Tibial nerve (tissue), 4 donors: ENCODE data around the gene RBMS3. TPM values are rescaled to one million over a fixed set of nuclear protein-coding genes. Genes with fewer than 3 reads are reported as not detected.
A peak's percentile ranks its signal among the peaks of the same experiment; 100 is the strongest.

Experiments
- DNase-seq, 2 donors: peaks; one replicate each; pipeline ENCODE4 v3.0.0-alpha.2; 2019; ENCODE audit warnings: low spot score in 2 of 2
- H3K27ac ChIP-seq, 4 donors: fragments of 200-600 bp; sonication (generic) in 3 of 4; one replicate each; pipeline ENCODE4 v1.5.1; 2017 to 2019; ENCODE audit warnings: mild to moderate bottlenecking in 1 of 4
- H3K27me3 ChIP-seq, 2 donors: fragments of 200-600 bp; sonication (generic) in 1 of 2; one replicate each; pipeline versions ENCODE4 v1.5.1 to v1.6.0; 2017 to 2019
- H3K36me3 ChIP-seq, 3 donors: fragments of 200-600 bp; sonication (generic); one replicate each; pipeline ENCODE4 v1.5.1; 2018 to 2019
- H3K4me1 ChIP-seq, 4 donors: fragments of 200-600 bp; sonication (generic) in 3 of 4; one replicate each; pipeline ENCODE4 v1.5.1; 2017 to 2019
- H3K4me3 ChIP-seq, 4 donors: fragments of 200-600 bp; sonication (generic) in 3 of 4; one replicate each; pipeline ENCODE4 v1.5.1; 2017 to 2019; ENCODE audit warnings: mild to moderate bottlenecking in 1 of 4, moderate library complexity in 1 of 4
- H3K9me3 ChIP-seq, 4 donors: fragments of 200-600 bp; sonication (generic) in 3 of 4; one replicate each; pipeline ENCODE4 v1.5.1; 2017 to 2019
- EP300 ChIP-seq, 2 donors: sonication (generic); formaldehyde crosslinking; IDR thresholded peaks; one replicate each; pipeline ENCODE4 v1.6.1; 2017; ENCODE audit warnings: antibody characterized with exemption in 2 of 2, mild to moderate bottlenecking in 1 of 2
- POLR2A ChIP-seq, 2 donors: fragments of 450-650 bp; IDR thresholded peaks; one replicate each; pipeline ENCODE4 v1.6.1; 2017; ENCODE audit warnings: antibody characterized with exemption in 2 of 2, mild to moderate bottlenecking in 2 of 2, moderate library complexity in 2 of 2
- WGBS, 2 donors: methylation state at CpG; one replicate each; pipeline ENCODE4 v1.1.5; 2018; 5-methylcytosine and 5-hydroxymethylcytosine counted together
- total RNA-seq, 4 donors: library from RNA; depleted of rRNA; stranded (reverse); fragments of >200 nt; gene quantifications; one replicate each; pipeline ENCODE4 v1.1.0, GENCODE V29; 2016
- TF ChIP-seq, protein P1 (sequence below), 5 experiments: fragments of 200-600 bp in 3 of 5; fragments of 450-650 bp in 2 of 5; sonication (generic) in 3 of 5; IDR thresholded peaks; one replicate each; pipeline ENCODE4 v1.5.1; 2016 to 2019; ENCODE audit warnings: antibody characterized with exemption in 5 of 5, mild to moderate bottlenecking in 3 of 5, moderate library complexity in 2 of 5

RBMS3 gene
- total RNA-seq, 4 donors from 2014 or later = 157 to 175 (median 161) TPM

GRCh38 chr3:29339016-29339833 is 58.4 kb downstream of the RBMS3 start:
- H3K36me3 ChIP-seq = no peaks in the 10 kb centered on the region
- peak overlapping the region in 2 of 4 donors; percentile 49 to 66 for H3K27ac ChIP-seq
- no peaks in the 10 kb centered on the region for H3K9me3 ChIP-seq
- H3K27me3 ChIP-seq = no peaks in the 10 kb centered on the region
- H3K4me3 ChIP-seq = no peak overlapping the region
- DNase-seq = no peak
- peaks cover 0 to 75% (median 25%) of the 10 kb centered on the region in 4 donors for H3K4me1 ChIP-seq
- WGBS, 2 donors = 27 to 36% methylated on average over 8 of the region's 8 CpGs
- TF ChIP-seq EP300 (IDR thresholded peaks at IDR 0.05) = no peak
- TF ChIP-seq, protein P1, sequence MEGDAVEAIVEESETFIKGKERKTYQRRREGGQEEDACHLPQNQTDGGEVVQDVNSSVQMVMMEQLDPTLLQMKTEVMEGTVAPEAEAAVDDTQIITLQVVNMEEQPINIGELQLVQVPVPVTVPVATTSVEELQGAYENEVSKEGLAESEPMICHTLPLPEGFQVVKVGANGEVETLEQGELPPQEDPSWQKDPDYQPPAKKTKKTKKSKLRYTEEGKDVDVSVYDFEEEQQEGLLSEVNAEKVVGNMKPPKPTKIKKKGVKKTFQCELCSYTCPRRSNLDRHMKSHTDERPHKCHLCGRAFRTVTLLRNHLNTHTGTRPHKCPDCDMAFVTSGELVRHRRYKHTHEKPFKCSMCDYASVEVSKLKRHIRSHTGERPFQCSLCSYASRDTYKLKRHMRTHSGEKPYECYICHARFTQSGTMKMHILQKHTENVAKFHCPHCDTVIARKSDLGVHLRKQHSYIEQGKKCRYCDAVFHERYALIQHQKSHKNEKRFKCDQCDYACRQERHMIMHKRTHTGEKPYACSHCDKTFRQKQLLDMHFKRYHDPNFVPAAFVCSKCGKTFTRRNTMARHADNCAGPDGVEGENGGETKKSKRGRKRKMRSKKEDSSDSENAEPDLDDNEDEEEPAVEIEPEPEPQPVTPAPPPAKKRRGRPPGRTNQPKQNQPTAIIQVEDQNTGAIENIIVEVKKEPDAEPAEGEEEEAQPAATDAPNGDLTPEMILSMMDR (IDR thresholded peaks at IDR 0.05) = no peak
- no peak for TF ChIP-seq POLR2A (IDR thresholded peaks at IDR 0.05)

GRCh38 chr3:29344154-29344553 is 63.3 kb downstream of the RBMS3 start:
- Histone ChIP-seq H3K36me3 (no peaks in the 10 kb centered on the region), H3K27ac (no peak overlapping the region), H3K4me3 (no peak overlapping the region), H3K9me3 (no peaks in the 10 kb centered on the region), H3K27me3 (no peaks in the 10 kb centered on the region), H3K4me1 (peaks cover 0 to 59% (median 15%) of the 10 kb centered on the region in 4 donors)
- 77 to 87% methylated on average over 3 of the region's 3 CpGs for WGBS, 2 donors
- DNase-seq = no peak
- no peak for TF ChIP-seq EP300 (IDR thresholded peaks at IDR 0.05)
- TF ChIP-seq, protein P1 (IDR thresholded peaks at IDR 0.05) = no peak
- TF ChIP-seq POLR2A (IDR thresholded peaks at IDR 0.05) = no peak

- TF ChIP-seq EP300 (IDR thresholded peaks at IDR 0.05) (no peak), POLR2A (IDR thresholded peaks at IDR 0.05) (no peak)
- TF ChIP-seq, protein P1 (IDR thresholded peaks at IDR 0.05) = no peak
- no peak overlapping the region for H3K27ac ChIP-seq
- H3K9me3 ChIP-seq = no peaks in the 10 kb centered on the region
- H3K4me3 ChIP-seq = no peak overlapping the region
- H3K4me1 ChIP-seq = peaks cover 0 to 56% (median 10%) of the 10 kb centered on the region in 4 donors
- no peaks in the 10 kb centered on the region for H3K27me3 ChIP-seq
- no peak for DNase-seq
- 68 to 77% methylated on average over 1 of the region's 1 CpG for WGBS, 2 donors
- H3K36me3 ChIP-seq = no peaks in the 10 kb centered on the region
Measured at GRCh38 chr3:29344935-29345334, 64.1 kb downstream of the RBMS3 start.

- TF ChIP-seq, protein P1 (IDR thresholded peaks at IDR 0.05) = no peak
- no peak for TF ChIP-seq EP300 (IDR thresholded peaks at IDR 0.05)
- no peak for TF ChIP-seq POLR2A (IDR thresholded peaks at IDR 0.05)
- no peak overlapping the region for H3K4me3 ChIP-seq
Measured at GRCh38 chr3:29345516-29346300, 64.8 kb downstream of the RBMS3 start.

GRCh38 chr3:29346828-29347227 is 66.0 kb downstream of the RBMS3 start:
- Histone ChIP-seq H3K4me1 (peaks cover 0 to 53% (median 9%) of the 10 kb centered on the region in 4 donors), H3K27me3 (no peaks in the 10 kb centered on the region), H3K4me3 (no peak overlapping the region), H3K36me3 (no peaks in the 10 kb centered on the region), H3K27ac (no peak overlapping the region), H3K9me3 (no peaks in the 10 kb centered on the region)
- TF ChIP-seq, protein P1 (IDR thresholded peaks at IDR 0.05) = no peak
- no peak for TF ChIP-seq POLR2A (IDR thresholded peaks at IDR 0.05)
- no peak for TF ChIP-seq EP300 (IDR thresholded peaks at IDR 0.05)
- WGBS, 2 donors = 47 to 58% methylated on average over 1 of the region's 1 CpG
- DNase-seq = no peak

More at GRCh38 chr3:29345516-29346300, 64.8 kb downstream of the RBMS3 start:
- no peaks in the 10 kb centered on the region for H3K9me3 ChIP-seq
- 68 to 92% methylated on average over 3 of the region's 3 CpGs for WGBS, 2 donors
- peaks cover 0 to 52% (median 9%) of the 10 kb centered on the region in 4 donors for H3K4me1 ChIP-seq
- H3K27ac ChIP-seq = no peak overlapping the region
- no peaks in the 10 kb centered on the region for H3K27me3 ChIP-seq
- DNase-seq = no peak
- no peaks in the 10 kb centered on the region for H3K36me3 ChIP-seq
